Measurements from ENCODE around the gene ACSL3. TPM values are rescaled to one million over a fixed set of nuclear protein-coding genes. Genes with fewer than 3 reads are reported as not detected.

Gene ACSL3
- total RNA-seq, 1 donor from 2014 or later = 144 TPM

GRCh38 chr2:222882484-222882928, 21.7 kb downstream of the ACSL3 start:
- Mint-ChIP-seq H3K4me1 (ENCODE audit: low read depth, unreplicated experiment) (peaks cover 48% of the 10 kb centered on the region), H3K27ac (ENCODE audit: unreplicated experiment) (no peak overlapping the region), H3K4me3 (ENCODE audit: unreplicated experiment) (no peak overlapping the region), H3K36me3 (ENCODE audit: low read depth, unreplicated experiment) (no peaks in the 10 kb centered on the region), H3K9me3 (ENCODE audit: unreplicated experiment) (no peaks in the 10 kb centered on the region), H3K27me3 (ENCODE audit: low read depth, unreplicated experiment) (no peaks in the 10 kb centered on the region)
- Histone ChIP-seq H3K9me3 (ENCODE audit: insufficient read depth, low read depth, low read length) (no peaks in the 10 kb centered on the region), H4K20me1 (ENCODE audit: insufficient read depth, low read length) (peaks cover 90% of the 10 kb centered on the region), H3K4me1 (ENCODE audit: insufficient read depth, low read length) (peaks cover 17% of the 10 kb centered on the region), H2AFZ (ENCODE audit: low read depth, low read length) (no peak overlapping the region), H3K4me3 (ENCODE audit: insufficient read depth, low read depth, low read length) (no peak overlapping the region), H3K9ac (ENCODE audit: low read length) (no peak overlapping the region), H3K27me3 (ENCODE audit: insufficient read depth, low read length) (no peaks in the 10 kb centered on the region), H3K79me2 (ENCODE audit: insufficient read depth, low read length) (peaks cover 98% of the 10 kb centered on the region), H3K27ac (ENCODE audit: low read depth, low read length) (no peak overlapping the region), H3K4me2 (ENCODE audit: low read length) (no peak overlapping the region), H3K36me3 (ENCODE audit: insufficient read depth, low read length) (no peaks in the 10 kb centered on the region)
- no peak for FAIRE-seq
- no peak for DNase-seq (ENCODE audit: low read depth)
- no peak for TF ChIP-seq EZH2 (IDR thresholded peaks at IDR 0.05; ENCODE audit: insufficient read depth, low read length)
- no peak for TF ChIP-seq CTCF (IDR thresholded peaks at IDR 0.05; ENCODE audit: insufficient read depth, low read depth, low read length)

GRCh38 chr2:222883420-222883819, 22.6 kb downstream of the ACSL3 start:
- H3K4me3 Mint-ChIP-seq (ENCODE audit: unreplicated experiment) = no peak overlapping the region
- no peak overlapping the region for H2AFZ ChIP-seq (ENCODE audit: low read depth, low read length)
- no peak for FAIRE-seq
- H3K4me1 ChIP-seq (ENCODE audit: insufficient read depth, low read length) = peaks cover 15% of the 10 kb centered on the region
- no peak overlapping the region for H3K4me2 ChIP-seq (ENCODE audit: low read length)
- no peaks in the 10 kb centered on the region for H3K36me3 Mint-ChIP-seq (ENCODE audit: low read depth, unreplicated experiment)
- H3K27ac Mint-ChIP-seq (ENCODE audit: unreplicated experiment) = peak overlapping the region; percentile 87
- H3K36me3 ChIP-seq (ENCODE audit: insufficient read depth, low read length) = no peaks in the 10 kb centered on the region
- H3K9me3 ChIP-seq (ENCODE audit: insufficient read depth, low read depth, low read length) = no peaks in the 10 kb centered on the region
- peaks cover 51% of the 10 kb centered on the region for H3K4me1 Mint-ChIP-seq (ENCODE audit: low read depth, unreplicated experiment)
- DNase-seq (ENCODE audit: low read depth) = peak; percentile 59
- TF ChIP-seq CTCF (IDR thresholded peaks at IDR 0.05; ENCODE audit: insufficient read depth, low read depth, low read length) = no peak
- peaks cover 86% of the 10 kb centered on the region for H4K20me1 ChIP-seq (ENCODE audit: insufficient read depth, low read length)
- no peak overlapping the region for H3K4me3 ChIP-seq (ENCODE audit: insufficient read depth, low read depth, low read length)
- H3K9me3 Mint-ChIP-seq (ENCODE audit: unreplicated experiment) = no peaks in the 10 kb centered on the region
- no peaks in the 10 kb centered on the region for H3K27me3 Mint-ChIP-seq (ENCODE audit: low read depth, unreplicated experiment)
- H3K27me3 ChIP-seq (ENCODE audit: insufficient read depth, low read length) = no peaks in the 10 kb centered on the region
- peaks cover 98% of the 10 kb centered on the region for H3K79me2 ChIP-seq (ENCODE audit: insufficient read depth, low read length)
- H3K9ac ChIP-seq (ENCODE audit: low read length) = no peak overlapping the region
- peak overlapping the region; percentile 13 for H3K27ac ChIP-seq (ENCODE audit: low read depth, low read length)

GRCh38 chr2:222884114-222884771, 23.4 kb downstream of the ACSL3 start:
- H3K4me1 Mint-ChIP-seq (ENCODE audit: low read depth, unreplicated experiment) = peaks cover 44% of the 10 kb centered on the region
- H3K36me3 Mint-ChIP-seq (ENCODE audit: low read depth, unreplicated experiment) = no peaks in the 10 kb centered on the region
- H3K27me3 Mint-ChIP-seq (ENCODE audit: low read depth, unreplicated experiment) = no peaks in the 10 kb centered on the region
- Histone ChIP-seq H3K4me2 (ENCODE audit: low read length) (no peak overlapping the region), H3K4me1 (ENCODE audit: insufficient read depth, low read length) (peaks cover 7% of the 10 kb centered on the region), H2AFZ (ENCODE audit: low read depth, low read length) (no peak overlapping the region), H3K27me3 (ENCODE audit: insufficient read depth, low read length) (no peaks in the 10 kb centered on the region), H3K27ac (ENCODE audit: low read depth, low read length) (peak overlapping the region; percentile 13), H3K9me3 (ENCODE audit: insufficient read depth, low read depth, low read length) (no peaks in the 10 kb centered on the region), H3K9ac (ENCODE audit: low read length) (no peak overlapping the region), H3K36me3 (ENCODE audit: insufficient read depth, low read length) (no peaks in the 10 kb centered on the region), H3K4me3 (ENCODE audit: insufficient read depth, low read depth, low read length) (no peak overlapping the region), H3K79me2 (ENCODE audit: insufficient read depth, low read length) (peaks cover 98% of the 10 kb centered on the region), H4K20me1 (ENCODE audit: insufficient read depth, low read length) (peaks cover 84% of the 10 kb centered on the region)
- no peak overlapping the region for H3K4me3 Mint-ChIP-seq (ENCODE audit: unreplicated experiment)
- no peaks in the 10 kb centered on the region for H3K9me3 Mint-ChIP-seq (ENCODE audit: unreplicated experiment)
- DNase-seq (ENCODE audit: low read depth) (no peak), FAIRE-seq (no peak)
- TF ChIP-seq CTCF (IDR thresholded peaks at IDR 0.05; ENCODE audit: insufficient read depth, low read depth, low read length) (no peak), EZH2 (IDR thresholded peaks at IDR 0.05; ENCODE audit: insufficient read depth, low read length) (no peak)
- peak overlapping the region; percentile 87 for H3K27ac Mint-ChIP-seq (ENCODE audit: unreplicated experiment)

All from astrocyte (in vitro differentiated cells and primary cell).